Suprapubic skin (tissue), 4 donors: ENCODE measurements around the gene ABCB6. TPM values are rescaled to one million over a fixed set of nuclear protein-coding genes. Genes with fewer than 3 reads are reported as not detected.

Source experiments
- DNase-seq, 2 donors: peaks; one replicate each; pipeline ENCODE4 v3.0.0-alpha.2; 2019; ENCODE audit warnings: low spot score in 2 of 2
- H3K27ac ChIP-seq: fragments of 200-600 bp; sonication (generic); one replicate; pipeline ENCODE4 v1.5.1; 2019
- H3K27me3 ChIP-seq: fragments of 200-600 bp; sonication (generic); one replicate; pipeline ENCODE4 v1.5.1; 2019
- H3K36me3 ChIP-seq: fragments of 200-600 bp; sonication (generic); one replicate; pipeline ENCODE4 v1.5.1; 2019
- H3K4me1 ChIP-seq: fragments of 200-600 bp; sonication (generic); one replicate; pipeline ENCODE4 v1.5.1; 2019
- H3K4me3 ChIP-seq: fragments of 200-600 bp; sonication (generic); one replicate; pipeline ENCODE4 v1.5.1; 2019; ENCODE audit warnings: mild to moderate bottlenecking
- H3K9me3 ChIP-seq: fragments of 200-600 bp; sonication (generic); one replicate; pipeline ENCODE4 v1.5.1; 2019
- CTCF ChIP-seq, 2 donors: fragments of 200-600 bp in 1 of 2; fragments of 450-650 bp in 1 of 2; sonication (generic) in 1 of 2; IDR thresholded peaks; one replicate each; pipeline ENCODE4 v1.5.1; 2016 to 2019; ENCODE audit warnings: antibody characterized with exemption in 2 of 2, mild to moderate bottlenecking in 1 of 2, moderate library complexity in 1 of 2
- EP300 ChIP-seq: sonication (generic); formaldehyde crosslinking; IDR thresholded peaks from one replicate; pipeline ENCODE4 v1.6.1; 2017; ENCODE audit warnings: antibody characterized with exemption
- POLR2A ChIP-seq, 2 donors: fragments of 450-650 bp; IDR thresholded peaks; one replicate each; pipeline ENCODE4 v1.6.1; 2017; ENCODE audit warnings: antibody characterized with exemption in 2 of 2, mild to moderate bottlenecking in 2 of 2, moderate library complexity in 2 of 2
- POLR2AphosphoS5 ChIP-seq, 3 donors: sonication (generic); formaldehyde crosslinking; IDR thresholded peaks; one replicate each; pipeline ENCODE4 v1.6.1; 2017; ENCODE audit warnings: antibody characterized with exemption in 3 of 3
- WGBS: methylation state at CpG from one replicate; pipeline ENCODE4 v1.1.5; 2018; 5-methylcytosine and 5-hydroxymethylcytosine counted together
- total RNA-seq, 4 donors: library from RNA; depleted of rRNA; stranded (reverse); fragments of >200 nt; gene quantifications; one replicate each; pipeline ENCODE4 v1.1.0, GENCODE V29; 2016

The ABCB6 gene
- total RNA-seq, 4 donors from 2014 or later: 16.3 to 24.0 (median 20.7) TPM

GRCh38 chr2:219181531-219181930, 37.2 kb downstream of the ABCB6 start:
- H3K27me3 ChIP-seq: no peaks in the 10 kb centered on the region
- peaks cover 18% of the 10 kb centered on the region for H3K4me1 ChIP-seq
- whole genome bisulfite sequencing: 98% methylated on average over 6 of the region's 6 CpGs
- TF ChIP-seq POLR2A (IDR thresholded peaks at IDR 0.05): no peak
- no peak for TF ChIP-seq POLR2AphosphoS5 (IDR thresholded peaks at IDR 0.05)
- TF ChIP-seq CTCF (IDR thresholded peaks at IDR 0.05): no peak
- no peak for TF ChIP-seq EP300
- DNase-seq: peak in 1 of 2 donors; percentile 37
- no peak overlapping the region for H3K4me3 ChIP-seq
- H3K27ac ChIP-seq: no peak overlapping the region
- no peaks in the 10 kb centered on the region for H3K9me3 ChIP-seq
- H3K36me3 ChIP-seq: peaks cover 54% of the 10 kb centered on the region

- Histone ChIP-seq H3K4me3 (no peak overlapping the region), H3K27ac (no peak overlapping the region), H3K4me1 (peaks cover 22% of the 10 kb centered on the region), H3K27me3 (no peaks in the 10 kb centered on the region), H3K36me3 (peaks cover 54% of the 10 kb centered on the region), H3K9me3 (no peaks in the 10 kb centered on the region)
- no peak for TF ChIP-seq POLR2AphosphoS5 (IDR thresholded peaks at IDR 0.05)
- TF ChIP-seq CTCF (IDR thresholded peaks at IDR 0.05): no peak
- no peak for TF ChIP-seq POLR2A (IDR thresholded peaks at IDR 0.05)
- TF ChIP-seq EP300: no peak
- WGBS: 92% methylated on average over 5 of the region's 5 CpGs
- peak in 1 of 2 donors; percentile 47 for DNase-seq
These were observed 37.8 kb downstream of the ABCB6 start for GRCh38 chr2:219180961-219181360.

GRCh38 chr2:219179601-219180465, 38.9 kb downstream of the ABCB6 start:
- TF ChIP-seq CTCF (IDR thresholded peaks at IDR 0.05) (no peak), EP300 (no peak), POLR2A (IDR thresholded peaks at IDR 0.05) (no peak), POLR2AphosphoS5 (IDR thresholded peaks at IDR 0.05) (no peak)
- H3K36me3 ChIP-seq: peaks cover 53% of the 10 kb centered on the region
- WGBS: 91% methylated on average over 4 of the region's 9 CpGs

GRCh38 chr2:219178377-219179175, 40.2 kb downstream of the ABCB6 start:
- Histone ChIP-seq H3K4me3 (peak overlapping the region; percentile 85), H3K4me1 (peaks cover 39% of the 10 kb centered on the region), H3K36me3 (peaks cover 57% of the 10 kb centered on the region), H3K27ac (peak overlapping the region; percentile 99), H3K27me3 (no peaks in the 10 kb centered on the region), H3K9me3 (no peaks in the 10 kb centered on the region)
- TF ChIP-seq POLR2AphosphoS5 (IDR thresholded peaks at IDR 0.05) (no peak), EP300 (no peak), CTCF (IDR thresholded peaks at IDR 0.05) (no peak), POLR2A (IDR thresholded peaks at IDR 0.05) (no peak)
- WGBS: 3% methylated on average over 30 of the region's 45 CpGs
- DNase-seq: peak in 1 of 2 donors; percentile 83

More at GRCh38 chr2:219179601-219180465, 38.9 kb downstream of the ABCB6 start:
- no peaks in the 10 kb centered on the region for H3K9me3 ChIP-seq
- DNase-seq: peak in 1 of 2 donors; percentile 56
- peaks cover 33% of the 10 kb centered on the region for H3K4me1 ChIP-seq
- no peak overlapping the region for H3K27ac ChIP-seq
- peak overlapping the region; percentile 85 for H3K4me3 ChIP-seq
- no peaks in the 10 kb centered on the region for H3K27me3 ChIP-seq
